HG02852 (cell line): ENCODE results near the gene GRIA2.
"Not testable (repeated sequence)": the region's sequence is repeated elsewhere in the genome, so short reads cannot be mapped to it uniquely, and the experiment has no call there.

Experiments
- ATAC-seq: cut with Tn5 transposase; IDR thresholded peaks from one replicate; pipeline ENCODE4 v1.9.1; 2021; ENCODE audit warnings: mild to moderate bottlenecking, moderate library complexity; ENCODE audit not compliant: unreplicated experiment

The GRIA2 gene

DNA sequence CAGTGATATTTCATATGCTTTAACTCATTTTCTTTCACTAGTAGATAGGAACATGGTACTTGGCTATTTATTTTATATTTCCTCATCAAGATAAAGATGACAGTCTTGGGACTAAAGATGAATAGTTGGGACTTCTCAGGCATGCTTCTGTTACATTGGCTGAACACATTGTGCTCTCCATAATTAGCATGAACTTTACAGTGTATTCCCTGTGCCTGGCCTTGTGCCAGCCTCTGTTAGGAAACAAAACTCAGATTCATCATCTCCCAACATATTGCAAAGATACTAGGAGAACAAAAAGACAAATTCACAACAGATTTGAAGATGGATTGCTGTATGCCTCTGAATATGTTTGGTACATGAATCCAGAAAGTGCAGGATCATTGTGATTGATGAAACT, 26.4 kb downstream of the GRIA2 start:
- ATAC-seq = no peak

GRCh38 chr4:157258165-157258564, 37.6 kb downstream of the GRIA2 start:
- ATAC-seq = not testable (repeated sequence)

DNA sequence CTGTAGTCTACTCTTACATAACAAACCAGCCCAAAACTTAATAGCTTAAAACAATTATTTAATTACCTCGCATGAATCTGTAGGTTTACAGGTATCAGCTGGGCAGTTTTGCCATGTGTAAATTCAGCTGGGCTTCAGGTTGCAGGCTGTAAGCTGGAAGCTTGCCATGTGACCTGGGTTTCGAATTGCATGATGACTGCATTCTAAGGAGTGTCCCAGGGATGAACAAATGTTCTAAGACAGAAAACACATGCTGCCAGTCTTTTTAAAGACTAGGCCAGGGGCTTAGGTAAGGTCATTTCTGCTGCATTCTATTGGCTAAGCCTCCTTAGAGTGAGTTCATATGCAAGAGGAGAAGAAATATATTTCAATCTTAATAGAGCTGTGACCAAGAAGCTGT, 44.8 kb downstream of the GRIA2 start:
- no peak for ATAC-seq

- ATAC-seq = no peak
Observed at GRCh38 chr4:157270108-157270507, 49.6 kb downstream of the GRIA2 start.

GRCh38 chr4:157270552-157270951, 50.0 kb downstream of the GRIA2 start:
- no peak for ATAC-seq

- no peak for ATAC-seq
Observed at GRCh38 chr4:157271166-157271869, 50.8 kb downstream of the GRIA2 start.

DNA sequence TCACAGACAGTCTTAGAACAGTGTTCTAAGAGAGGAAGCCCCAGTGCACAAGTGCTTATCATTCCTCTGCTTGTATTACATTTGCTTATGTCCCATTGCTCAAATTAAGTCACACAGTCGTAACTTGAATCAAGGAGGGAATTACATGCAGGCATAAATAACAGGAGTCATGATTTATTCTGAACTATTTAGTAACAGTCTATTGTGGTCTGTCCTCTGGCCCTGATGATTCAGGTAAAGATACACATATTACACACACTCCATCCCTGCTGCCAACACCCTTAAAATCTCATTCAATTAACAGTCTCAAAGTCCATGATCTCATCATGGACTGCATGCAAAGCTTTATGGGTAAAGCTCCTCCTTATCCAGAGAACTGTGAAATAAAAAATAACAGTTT, 60.1 kb downstream of the GRIA2 start:
- no peak for ATAC-seq

DNA sequence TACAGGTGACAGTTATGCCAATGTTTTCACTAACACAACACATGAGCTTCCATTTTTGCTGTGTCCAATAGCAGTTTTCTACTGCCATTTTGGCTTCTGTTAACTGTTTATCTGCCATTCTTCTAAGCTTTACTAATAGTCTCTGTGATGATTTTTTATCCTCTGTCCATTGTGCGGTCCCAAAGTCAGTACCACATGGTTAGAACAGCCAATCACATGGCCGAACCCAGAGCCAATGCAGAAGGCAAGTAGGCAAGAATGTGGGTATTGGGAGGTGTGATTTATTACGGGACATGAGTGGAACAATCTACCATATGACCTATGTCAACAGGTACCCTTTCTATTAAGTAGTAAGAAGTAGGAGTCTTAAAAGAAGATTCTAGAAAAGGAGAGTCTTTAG, 61.5 kb downstream of the GRIA2 start:
- ATAC-seq = no peak

- no peak for ATAC-seq
Observed at GRCh38 chr4:157287445-157287844, 66.9 kb downstream of the GRIA2 start.

- ATAC-seq = no peak
Observed at GRCh38 chr4:157290622-157291021, 70.1 kb downstream of the GRIA2 start.

DNA sequence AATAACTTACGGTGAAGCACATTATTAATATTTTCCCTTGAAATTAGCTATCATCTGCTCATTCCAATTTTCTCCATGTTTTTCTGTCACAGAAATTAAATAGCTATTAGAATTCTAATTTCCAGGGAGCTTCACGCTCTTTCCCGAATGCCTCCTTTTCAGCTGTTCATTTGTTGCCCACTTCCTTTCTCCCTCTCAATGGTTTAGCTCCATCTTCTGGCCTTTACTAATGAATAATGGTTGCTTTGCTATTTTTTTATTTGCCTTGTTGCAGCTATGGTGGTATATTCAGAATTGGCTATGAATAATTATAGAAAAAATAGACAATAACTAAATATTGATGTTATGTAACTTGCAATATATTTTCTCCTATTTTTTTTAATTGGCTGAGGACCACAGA, 70.5 kb downstream of the GRIA2 start:
- no peak for ATAC-seq

GRCh38 chr4:157293673-157294072, 73.1 kb downstream of the GRIA2 start:
- ATAC-seq = no peak

- ATAC-seq = no peak
Observed at GRCh38 chr4:157294575-157294974, 74.0 kb downstream of the GRIA2 start.

GRCh38 chr4:157300701-157301100, 80.2 kb downstream of the GRIA2 start:
- no peak for ATAC-seq

DNA sequence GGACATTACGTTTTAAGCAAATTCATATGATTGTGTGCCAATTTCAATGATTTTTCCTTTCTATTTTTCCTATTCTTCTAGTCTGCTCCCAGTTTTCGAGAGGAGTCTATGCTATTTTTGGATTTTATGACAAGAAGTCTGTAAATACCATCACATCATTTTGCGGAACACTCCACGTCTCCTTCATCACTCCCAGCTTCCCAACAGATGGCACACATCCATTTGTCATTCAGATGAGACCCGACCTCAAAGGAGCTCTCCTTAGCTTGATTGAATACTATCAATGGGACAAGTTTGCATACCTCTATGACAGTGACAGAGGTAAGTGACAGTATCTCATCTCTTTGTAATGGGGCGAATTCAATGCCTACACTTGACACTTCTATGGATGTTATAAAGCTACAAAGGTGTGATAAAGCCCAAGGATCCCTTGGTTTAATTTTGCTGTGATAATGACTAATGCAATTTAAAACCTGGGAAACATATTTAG, 83.0 kb downstream of the GRIA2 start:
- ATAC-seq = no peak

GRCh38 chr4:157304769-157305168, 84.2 kb downstream of the GRIA2 start:
- no peak for ATAC-seq

GRCh38 chr4:157312702-157313101, 92.2 kb downstream of the GRIA2 start:
- ATAC-seq = no peak

GRCh38 chr4:157314906-157315305, 94.4 kb downstream of the GRIA2 start:
- no peak for ATAC-seq

DNA sequence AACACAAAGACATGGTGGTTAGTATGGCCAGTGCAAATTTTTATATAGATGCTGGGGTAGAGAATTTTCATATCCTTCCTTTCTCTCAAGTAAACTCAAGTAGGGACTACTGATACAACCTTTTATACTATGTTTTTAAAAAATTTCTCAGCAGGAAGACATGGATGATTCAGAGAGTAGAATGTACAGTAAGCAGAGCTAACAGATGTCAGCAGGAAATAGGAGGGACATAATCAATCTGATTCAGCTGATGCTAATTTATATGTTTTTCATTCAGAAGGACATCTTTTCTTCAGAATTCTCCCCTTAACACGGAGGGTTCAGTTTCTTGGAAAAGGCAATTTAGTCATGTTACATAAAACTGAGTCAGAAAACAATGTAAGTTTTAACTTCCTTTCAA, 95.4 kb downstream of the GRIA2 start:
- no peak for ATAC-seq

- no peak for ATAC-seq
Observed at GRCh38 chr4:157320092-157320491, 99.6 kb downstream of the GRIA2 start.

GRCh38 chr4:157327666-157328065, 107.1 kb downstream of the GRIA2 start:
- ATAC-seq = no peak

DNA sequence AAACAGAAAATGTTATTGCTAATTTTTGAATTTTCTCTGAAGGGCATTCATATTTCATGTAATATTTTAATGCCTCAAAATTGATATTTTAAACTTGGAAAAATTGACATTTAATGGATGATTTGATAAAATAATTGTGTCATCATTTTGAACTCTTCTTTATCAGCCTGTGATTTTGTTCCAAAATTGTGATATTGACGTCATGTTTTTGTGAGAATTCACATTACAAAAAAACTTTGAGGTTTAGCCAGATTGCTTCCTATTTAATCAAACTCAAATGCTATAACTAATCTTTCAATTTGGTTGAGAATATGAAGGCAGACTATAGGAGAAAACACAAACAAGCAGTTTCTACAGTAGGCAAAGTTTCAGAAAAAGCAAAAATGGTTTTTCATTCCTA, 137.4 kb downstream of the GRIA2 start:
- ATAC-seq = no peak

GRCh38 chr4:157358439-157358838, 137.9 kb downstream of the GRIA2 start:
- ATAC-seq = no peak
